NCI-H2107 treated with DMSO at 0.1 percent for 48 hours (cell line): Measurements from ENCODE around the gene SYDE2.
"Not testable (repeated sequence)": the region's sequence is repeated elsewhere in the genome, so short reads cannot be mapped to it uniquely, and the experiment has no call there.

ENCODE experiments used
- DNase-seq: peaks from one replicate; lab custom pipeline; 2025; ENCODE audit not compliant: unreplicated experiment; lab: John Stamatoyannopoulos, UW

The SYDE2 gene

GRCh38 chr1:85174503-85174902 lies 26.3 kb downstream of the SYDE2 start:
- DNase-seq = no peak

- no peak for DNase-seq
Measured at GRCh38 chr1:85172684-85173337, 28.0 kb downstream of the SYDE2 start.

- DNase-seq = no peak
Measured at GRCh38 chr1:85171721-85172120, 29.1 kb downstream of the SYDE2 start.

GRCh38 chr1:85168884-85169283 lies 31.9 kb downstream of the SYDE2 start:
- DNase-seq = no peak

GRCh38 chr1:85166351-85166750 lies 34.5 kb downstream of the SYDE2 start:
- no peak for DNase-seq

GRCh38 chr1:85158910-85159309 lies 41.9 kb downstream of the SYDE2 start:
- DNase-seq = no peak

GRCh38 chr1:85157436-85157835 lies 43.4 kb downstream of the SYDE2 start:
- DNase-seq = no peak

GRCh38 chr1:85153149-85153891 lies 47.5 kb downstream of the SYDE2 start:
- DNase-seq = no peak

GRCh38 chr1:85151446-85151845 lies 49.4 kb downstream of the SYDE2 start:
- DNase-seq = no peak

GRCh38 chr1:85149805-85150204 lies 51.0 kb downstream of the SYDE2 start:
- no peak for DNase-seq

- DNase-seq = no peak
Measured at GRCh38 chr1:85148524-85149250, 52.1 kb downstream of the SYDE2 start.

- DNase-seq = no peak
Measured at GRCh38 chr1:85146972-85147359, 53.9 kb downstream of the SYDE2 start.

- DNase-seq = not testable (repeated sequence)
Measured at GRCh38 chr1:85146298-85146971, 54.4 kb downstream of the SYDE2 start.

GRCh38 chr1:85144351-85144750 lies 56.5 kb downstream of the SYDE2 start:
- DNase-seq = no peak

GRCh38 chr1:85142753-85143152 lies 58.1 kb downstream of the SYDE2 start:
- DNase-seq = no peak

GRCh38 chr1:85138439-85138838 lies 62.4 kb downstream of the SYDE2 start:
- DNase-seq = not testable (repeated sequence)

- DNase-seq = peak; percentile 96
Measured at GRCh38 chr1:85137660-85138059, 63.2 kb downstream of the SYDE2 start.

GRCh38 chr1:85135392-85135798 lies 65.4 kb downstream of the SYDE2 start:
- DNase-seq = peak; percentile 97

GRCh38 chr1:85134583-85135391 lies 66.0 kb downstream of the SYDE2 start:
- peak; percentile 73 for DNase-seq

GRCh38 chr1:85133565-85134159 lies 67.2 kb downstream of the SYDE2 start:
- peak; percentile 36 for DNase-seq
